NK-92 (cell line): ENCODE results near the gene FBLN5.
A peak's percentile ranks its signal among the peaks of the same experiment; 100 is the strongest.
"Not testable (repeated sequence)": the region's sequence is repeated elsewhere in the genome, so short reads cannot be mapped to it uniquely, and the experiment has no call there.

Experiments
- DNase-seq: peaks from one replicate; lab custom pipeline; 2025; ENCODE audit not compliant: unreplicated experiment; lab: John Stamatoyannopoulos, UW

FBLN5 gene

GRCh38 chr14:91867316-91867988 is 80.0 kb downstream of the FBLN5 start, which contains the start of gene TC2N:
Gene TC2N, minus strand, starts transcription at chr14:91867536. Its CDS starts 53,767 bp downstream, at chr14:91813769.
- no peak for DNase-seq

- DNase-seq = no peak
Measured at GRCh38 chr14:91866511-91867295, 80.8 kb downstream of the FBLN5 start.

DNA sequence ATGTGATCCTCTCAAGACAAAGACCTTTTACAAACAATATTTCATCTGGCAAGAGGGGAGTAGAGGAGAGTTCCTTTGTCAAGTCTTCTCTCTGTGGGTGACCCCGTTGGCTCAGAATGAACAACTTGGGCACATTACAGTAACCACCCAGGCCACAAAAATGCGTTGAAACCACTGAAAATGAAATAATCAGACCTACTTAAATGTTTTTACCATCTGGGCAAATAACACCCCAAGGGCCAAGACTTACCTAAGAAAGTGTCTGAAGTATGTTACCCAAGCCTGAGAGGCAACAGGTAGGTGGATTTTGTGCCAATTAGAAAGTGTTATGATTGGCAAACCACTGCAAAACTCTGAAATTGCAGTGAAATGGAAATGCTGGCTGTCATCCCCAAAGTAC is 81.4 kb downstream of the FBLN5 start:
- DNase-seq = no peak

- DNase-seq = no peak
Measured at GRCh38 chr14:91862417-91862816, 85.1 kb downstream of the FBLN5 start.

- DNase-seq = no peak
Measured at GRCh38 chr14:91861091-91861490, 86.4 kb downstream of the FBLN5 start.

DNA sequence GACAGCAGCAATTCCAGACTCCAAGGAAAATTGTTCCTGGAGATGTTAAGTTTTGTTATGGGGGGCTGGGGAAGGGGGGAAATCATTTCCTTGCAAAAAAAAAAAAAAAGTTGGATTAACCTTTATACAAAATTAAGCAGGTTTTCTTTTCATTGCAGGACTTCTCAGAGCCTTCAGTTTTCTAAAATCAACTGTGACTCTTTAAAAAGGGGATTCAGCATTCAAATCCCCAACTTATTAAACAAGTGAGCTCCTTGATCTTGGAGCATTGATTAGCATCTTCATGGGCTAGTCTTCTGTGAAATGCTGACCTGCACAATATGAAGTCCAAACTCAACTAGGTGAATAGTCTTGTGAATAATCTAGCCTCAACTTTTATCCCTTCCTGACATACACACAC is 87.3 kb downstream of the FBLN5 start:
- no peak for DNase-seq

GRCh38 chr14:91858536-91859275 is 88.8 kb downstream of the FBLN5 start:
- DNase-seq = no peak

DNA sequence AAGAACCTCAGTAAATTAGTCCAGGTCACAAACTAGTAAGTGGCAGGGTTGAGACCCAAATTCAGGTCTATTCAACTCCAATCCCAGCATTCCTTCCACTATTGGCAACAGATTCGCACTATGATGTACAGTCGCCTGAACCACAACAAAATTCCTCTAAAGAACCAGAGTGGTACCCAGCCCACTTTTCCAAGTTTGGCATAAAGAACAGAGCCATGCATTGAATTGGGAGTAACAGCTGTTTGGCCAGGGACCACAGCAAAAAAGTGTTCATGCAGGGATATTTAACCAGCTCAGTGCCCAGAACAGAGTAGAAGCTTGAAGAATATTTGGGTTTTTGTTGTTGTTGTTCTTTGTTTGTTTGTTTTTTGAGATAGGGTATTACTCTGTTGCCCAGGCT is 89.9 kb downstream of the FBLN5 start:
- no peak for DNase-seq

GRCh38 chr14:91854327-91854934 is 93.1 kb downstream of the FBLN5 start:
- no peak for DNase-seq

GRCh38 chr14:91851563-91851962 is 95.9 kb downstream of the FBLN5 start:
- DNase-seq = no peak

DNA sequence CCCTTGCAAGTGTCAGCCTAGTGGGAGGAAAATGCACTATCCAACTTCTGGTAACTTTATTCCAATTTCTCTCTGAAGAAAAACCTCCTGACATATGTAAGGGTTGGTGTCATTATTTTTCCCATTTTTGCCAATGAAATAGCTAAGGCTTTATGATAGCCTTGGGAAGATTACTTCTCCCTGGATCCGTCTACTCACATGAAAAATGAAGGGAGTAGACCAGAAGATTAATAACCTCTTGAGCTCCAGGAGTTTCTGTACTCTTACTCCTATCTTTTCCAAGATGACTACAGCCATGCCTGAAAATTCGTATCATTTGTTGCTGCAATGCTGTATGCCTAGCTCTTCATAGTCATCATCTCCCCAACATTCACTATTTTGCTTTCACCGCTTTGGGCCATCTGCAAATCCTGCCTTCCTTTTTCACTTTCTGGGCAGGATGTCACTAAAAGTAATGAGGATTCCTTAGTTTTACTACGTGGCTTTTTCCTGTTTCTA is 98.9 kb downstream of the FBLN5 start:
- DNase-seq = no peak

GRCh38 chr14:91847693-91848092 is 99.8 kb downstream of the FBLN5 start:
- DNase-seq = no peak

GRCh38 chr14:91845652-91846051 is 101.8 kb downstream of the FBLN5 start:
- no peak for DNase-seq

DNA sequence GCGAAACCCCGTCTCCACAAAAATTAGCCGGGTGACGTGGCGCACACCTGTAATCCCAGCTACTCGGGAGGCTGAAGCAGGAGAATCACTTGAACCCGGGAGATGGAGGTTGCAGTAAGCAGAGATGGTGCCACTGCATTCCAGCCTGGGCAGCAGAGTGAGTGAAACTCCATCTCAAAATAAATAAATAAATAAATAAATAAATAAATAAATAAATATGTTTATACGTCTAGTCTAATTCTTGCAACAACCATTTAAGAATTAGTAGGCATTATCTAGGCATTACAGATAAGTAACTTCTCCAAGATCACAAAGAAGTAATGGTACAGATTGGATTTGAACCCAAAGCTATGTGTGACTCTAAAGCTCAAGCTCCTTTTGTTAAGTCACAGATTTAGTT is 102.4 kb downstream of the FBLN5 start:
- not testable (repeated sequence) for DNase-seq

DNA sequence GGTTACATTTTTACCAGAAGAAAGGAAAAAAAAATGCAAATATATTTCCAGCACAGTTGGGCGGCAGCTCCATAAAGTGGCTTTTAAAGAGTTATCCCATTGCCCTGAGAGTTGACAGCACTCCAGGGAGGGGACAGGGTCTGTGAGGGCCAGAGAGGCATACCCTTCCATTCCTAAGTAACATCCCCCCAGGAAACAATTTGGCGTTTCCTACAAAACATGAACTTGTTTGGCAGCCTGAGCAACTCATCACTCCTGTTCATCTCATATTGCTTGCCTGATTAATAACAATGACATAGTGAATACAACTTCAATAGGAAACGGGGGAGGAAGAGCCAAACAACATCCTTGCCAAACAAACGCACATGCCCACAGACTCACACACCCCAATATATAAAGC is 103.5 kb downstream of the FBLN5 start:
- no peak for DNase-seq

DNA sequence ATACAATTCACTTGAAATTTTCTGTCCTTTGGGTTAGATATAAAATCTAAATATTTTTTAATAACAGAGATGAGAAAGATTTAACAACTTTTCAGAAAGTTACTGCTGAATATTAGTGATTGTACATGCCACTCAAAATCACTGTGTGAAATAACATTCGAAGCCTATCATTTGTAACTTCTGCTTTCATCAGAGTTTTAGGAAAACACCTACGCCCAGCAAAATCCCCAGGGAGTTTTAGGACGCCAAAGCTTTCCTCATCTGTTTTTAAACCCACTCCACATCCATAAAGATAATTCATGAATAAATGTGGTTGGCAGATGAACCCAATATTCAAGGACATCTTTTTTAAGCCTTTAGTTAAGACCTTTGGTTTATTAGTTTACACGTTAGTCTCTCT is 104.1 kb downstream of the FBLN5 start:
- DNase-seq = no peak

GRCh38 chr14:91841065-91841464 is 106.4 kb downstream of the FBLN5 start:
- no peak for DNase-seq

DNA sequence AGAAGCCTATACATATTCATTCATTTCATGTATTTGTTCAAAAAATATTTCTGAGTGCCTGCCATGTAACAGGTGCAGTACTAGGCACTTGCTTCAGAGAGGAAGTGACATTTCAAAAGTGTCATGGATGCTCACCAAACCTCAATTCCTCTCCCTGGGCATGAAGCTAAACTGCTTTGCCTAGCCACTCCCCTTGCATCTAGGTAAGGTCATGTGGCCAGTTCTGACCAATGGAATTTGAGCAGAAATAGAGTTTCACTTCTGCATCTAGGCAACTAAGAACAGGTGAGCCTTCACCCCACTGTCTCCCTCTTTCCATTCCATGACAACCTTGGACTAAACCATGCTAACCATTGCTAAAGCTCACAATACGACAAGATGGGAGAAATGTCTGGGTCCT is 107.7 kb downstream of the FBLN5 start:
- DNase-seq = no peak

DNA sequence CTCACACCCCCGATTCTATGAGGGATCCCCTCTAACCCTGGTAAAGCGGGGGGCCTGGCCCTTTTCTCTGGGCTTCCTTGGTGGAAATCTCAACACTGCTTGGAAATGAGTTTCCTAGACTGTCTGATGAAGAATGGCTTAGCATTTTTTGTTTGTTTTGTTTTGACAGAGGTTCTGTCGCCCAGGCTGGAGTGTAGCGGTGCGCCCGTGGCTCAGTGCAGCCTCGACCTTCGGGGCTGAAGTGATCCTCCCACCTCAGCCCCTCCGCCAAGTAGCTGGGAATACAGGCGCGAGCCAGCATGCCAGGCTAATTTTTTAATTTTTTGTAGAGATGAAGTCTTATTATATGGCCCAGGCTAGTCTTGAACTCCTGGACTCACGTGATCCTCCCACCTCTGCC is 110.4 kb downstream of the FBLN5 start:
- DNase-seq = no peak

GRCh38 chr14:91835920-91836843 is 111.3 kb downstream of the FBLN5 start:
- DNase-seq = peak; percentile 28
